ENCODE measurements around the gene XPO6. TPM values are rescaled to one million over a fixed set of nuclear protein-coding genes. Genes with fewer than 3 reads are reported as not detected.

Gene XPO6, protein sequence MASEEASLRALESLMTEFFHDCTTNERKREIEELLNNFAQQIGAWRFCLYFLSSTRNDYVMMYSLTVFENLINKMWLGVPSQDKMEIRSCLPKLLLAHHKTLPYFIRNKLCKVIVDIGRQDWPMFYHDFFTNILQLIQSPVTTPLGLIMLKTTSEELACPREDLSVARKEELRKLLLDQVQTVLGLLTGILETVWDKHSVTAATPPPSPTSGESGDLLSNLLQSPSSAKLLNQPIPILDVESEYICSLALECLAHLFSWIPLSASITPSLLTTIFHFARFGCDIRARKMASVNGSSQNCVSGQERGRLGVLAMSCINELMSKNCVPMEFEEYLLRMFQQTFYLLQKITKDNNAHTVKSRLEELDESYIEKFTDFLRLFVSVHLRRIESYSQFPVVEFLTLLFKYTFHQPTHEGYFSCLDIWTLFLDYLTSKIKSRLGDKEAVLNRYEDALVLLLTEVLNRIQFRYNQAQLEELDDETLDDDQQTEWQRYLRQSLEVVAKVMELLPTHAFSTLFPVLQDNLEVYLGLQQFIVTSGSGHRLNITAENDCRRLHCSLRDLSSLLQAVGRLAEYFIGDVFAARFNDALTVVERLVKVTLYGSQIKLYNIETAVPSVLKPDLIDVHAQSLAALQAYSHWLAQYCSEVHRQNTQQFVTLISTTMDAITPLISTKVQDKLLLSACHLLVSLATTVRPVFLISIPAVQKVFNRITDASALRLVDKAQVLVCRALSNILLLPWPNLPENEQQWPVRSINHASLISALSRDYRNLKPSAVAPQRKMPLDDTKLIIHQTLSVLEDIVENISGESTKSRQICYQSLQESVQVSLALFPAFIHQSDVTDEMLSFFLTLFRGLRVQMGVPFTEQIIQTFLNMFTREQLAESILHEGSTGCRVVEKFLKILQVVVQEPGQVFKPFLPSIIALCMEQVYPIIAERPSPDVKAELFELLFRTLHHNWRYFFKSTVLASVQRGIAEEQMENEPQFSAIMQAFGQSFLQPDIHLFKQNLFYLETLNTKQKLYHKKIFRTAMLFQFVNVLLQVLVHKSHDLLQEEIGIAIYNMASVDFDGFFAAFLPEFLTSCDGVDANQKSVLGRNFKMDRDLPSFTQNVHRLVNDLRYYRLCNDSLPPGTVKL
- 71.6 and 75.5 TPM in 2 replicates for total RNA-seq (ENCODE audit: low replicate concordance)

DNA sequence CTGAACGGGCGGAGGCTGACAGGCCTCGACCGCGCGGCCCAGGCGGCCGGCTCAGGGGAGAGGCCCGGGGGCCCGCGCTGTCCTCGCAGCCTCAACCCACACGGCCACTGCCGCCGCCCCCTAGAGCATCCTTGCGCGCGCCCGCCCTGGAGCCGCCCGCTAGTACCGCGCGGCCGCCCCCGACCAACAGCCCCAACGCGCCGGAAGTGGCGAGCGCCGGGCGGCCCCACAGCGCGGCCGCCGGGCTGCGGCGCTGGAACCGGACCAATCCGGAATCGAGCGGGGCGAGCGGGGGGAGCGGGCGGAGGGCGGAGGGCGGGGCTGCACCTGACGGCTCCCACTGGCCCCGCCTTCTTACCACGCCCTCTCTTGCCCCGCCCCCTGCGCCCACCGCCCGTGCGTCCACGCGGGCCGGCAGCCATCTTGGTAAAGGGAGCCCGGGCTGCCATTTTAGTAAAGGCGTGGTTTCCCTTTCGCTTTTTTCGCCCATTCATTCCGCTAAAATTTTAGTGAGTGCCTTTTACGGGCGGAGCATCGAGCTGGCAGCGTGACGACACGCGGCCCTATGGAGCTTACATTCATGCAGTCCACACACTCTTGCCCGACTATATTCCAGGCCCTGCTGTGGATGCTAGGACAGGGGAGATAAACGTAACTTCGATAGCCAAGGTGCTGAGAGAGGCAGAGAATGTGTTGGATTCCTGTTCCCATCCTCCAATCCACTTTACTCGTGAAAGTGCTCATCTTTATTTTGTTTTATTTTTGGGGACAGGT is at the start of gene XPO6:
TSS of gene XPO6 (minus strand) at position 208 of the 774 bp plus-strand sequence. CDS start 597 bp downstream, outside the sequence.
- DNase-seq (ENCODE audit: low spot score): peak; percentile 97
- Mint-ChIP-seq H3K36me3 (peaks cover 8% of the 10 kb centered on the region), H3K27me3 (ENCODE audit: insufficient read depth, low read depth) (peaks cover 4% of the 10 kb centered on the region), H3K4me3 (peak within 1 kb of the TSS; percentile 94), H3K9me3 (peaks cover 2% of the 10 kb centered on the region), H3K4me1 (peaks cover 17% of the 10 kb centered on the region), H3K27ac (peak within 1 kb of the TSS; percentile 88)
- H4K20me1 ChIP-seq (ENCODE audit: low read depth): peaks cover 39% of the 10 kb centered on the region
- H3K4me2 ChIP-seq: peak within 1 kb of the TSS; percentile 93
- peak within 1 kb of the TSS; percentile 72 for H3K4me3 ChIP-seq
- H3K79me2 ChIP-seq (ENCODE audit: low read depth): peaks cover 46% of the 10 kb centered on the region
- H3K9me3 ChIP-seq (ENCODE audit: low read depth): no peaks in the 10 kb centered on the region
- no peaks in the 10 kb centered on the region for H3K36me3 ChIP-seq
- no peaks in the 10 kb centered on the region for H3F3A ChIP-seq (ENCODE audit: low read depth)
- no peaks in the 10 kb centered on the region for H3K27me3 ChIP-seq
- H3K27ac ChIP-seq: peak within 1 kb of the TSS; percentile 35
- peak within 1 kb of the TSS; percentile 95 for H2AFZ ChIP-seq (replicated peaks)
- TF ChIP-seq EZH2 (IDR thresholded peaks at IDR 0.05) (no peak), EZH2phosphoT487 (IDR thresholded peaks at IDR 0.05) (no peak), CTCF (IDR thresholded peaks at IDR 0.05) (no peak)
- H3K9ac ChIP-seq: peak within 1 kb of the TSS; percentile 48
- H3K4me1 ChIP-seq: peaks cover 10% of the 10 kb centered on the region

DNA sequence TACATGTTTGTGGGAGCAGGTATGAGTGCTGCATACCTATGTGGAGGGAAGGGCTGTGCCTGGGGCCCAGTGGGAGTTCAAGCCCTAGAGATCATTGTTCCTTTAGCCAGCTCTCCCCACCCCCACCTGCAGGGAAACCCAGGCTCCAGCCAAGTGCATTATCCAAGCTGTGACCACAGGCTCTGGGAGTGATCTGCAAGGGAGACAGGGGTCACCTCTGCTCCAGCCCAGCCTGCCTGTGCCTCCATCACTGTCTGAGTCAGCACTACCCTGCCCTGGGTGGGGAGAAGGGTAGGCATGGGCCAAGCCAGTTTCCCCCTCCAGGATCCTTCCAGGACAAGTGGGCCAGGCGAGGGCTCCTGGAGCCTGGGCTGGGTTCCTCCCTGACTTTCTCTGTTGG is 48.4 kb upstream of the XPO6 start:
- Mint-ChIP-seq H3K4me1 (peaks cover 39% of the 10 kb centered on the region), H3K4me3 (peak overlapping the region; percentile 58), H3K27ac (no peak overlapping the region), H3K27me3 (ENCODE audit: insufficient read depth, low read depth) (peaks cover 18% of the 10 kb centered on the region), H3K9me3 (no peaks in the 10 kb centered on the region), H3K36me3 (no peaks in the 10 kb centered on the region)
- Histone ChIP-seq H3K27ac (no peak overlapping the region), H3F3A (ENCODE audit: low read depth) (no peaks in the 10 kb centered on the region), H3K4me1 (peaks cover 25% of the 10 kb centered on the region), H3K79me2 (ENCODE audit: low read depth) (no peaks in the 10 kb centered on the region), H2AFZ (replicated peaks) (no peak overlapping the region), H3K9ac (no peak overlapping the region), H3K4me2 (no peak overlapping the region), H3K27me3 (no peaks in the 10 kb centered on the region), H3K9me3 (ENCODE audit: low read depth) (no peaks in the 10 kb centered on the region), H4K20me1 (ENCODE audit: low read depth) (no peaks in the 10 kb centered on the region), H3K4me3 (no peak overlapping the region), H3K36me3 (no peaks in the 10 kb centered on the region)
- TF ChIP-seq EZH2 (IDR thresholded peaks at IDR 0.05) (no peak), EZH2phosphoT487 (IDR thresholded peaks at IDR 0.05) (no peak), CTCF (IDR thresholded peaks at IDR 0.05) (no peak)
- DNase-seq (ENCODE audit: low spot score): no peak

GRCh38 chr16:28259781-28260150 is 48.0 kb upstream of the XPO6 start:
- Histone ChIP-seq H3K4me1 (peaks cover 27% of the 10 kb centered on the region), H3F3A (ENCODE audit: low read depth) (no peaks in the 10 kb centered on the region), H3K4me2 (no peak overlapping the region), H3K9me3 (ENCODE audit: low read depth) (no peaks in the 10 kb centered on the region), H3K79me2 (ENCODE audit: low read depth) (no peaks in the 10 kb centered on the region), H3K9ac (no peak overlapping the region), H3K27ac (no peak overlapping the region), H3K4me3 (no peak overlapping the region), H4K20me1 (ENCODE audit: low read depth) (no peaks in the 10 kb centered on the region), H3K27me3 (no peaks in the 10 kb centered on the region), H2AFZ (replicated peaks) (no peak overlapping the region), H3K36me3 (no peaks in the 10 kb centered on the region)
- H3K27ac Mint-ChIP-seq: no peak overlapping the region
- H3K9me3 Mint-ChIP-seq: no peaks in the 10 kb centered on the region
- TF ChIP-seq EZH2 (IDR thresholded peaks at IDR 0.05) (no peak), CTCF (IDR thresholded peaks at IDR 0.05) (no peak), EZH2phosphoT487 (IDR thresholded peaks at IDR 0.05) (no peak)
- H3K27me3 Mint-ChIP-seq (ENCODE audit: insufficient read depth, low read depth): peaks cover 18% of the 10 kb centered on the region
- DNase-seq (ENCODE audit: low spot score): no peak
- H3K36me3 Mint-ChIP-seq: no peaks in the 10 kb centered on the region
- H3K4me3 Mint-ChIP-seq: peak overlapping the region; percentile 58
- H3K4me1 Mint-ChIP-seq: peaks cover 42% of the 10 kb centered on the region
